ACC112 (cell line): Measurements from ENCODE around the gene CENPB.

Experiments used
- H2AFZ ChIP-seq: fragments of 200-600 bp; sonication (generic); one replicate; pipeline ENCODE4 v1.6.0; 2017; ENCODE audit warnings: antibody characterized with exemption, low read length; ENCODE audit not compliant: unreplicated experiment
- H3K27ac ChIP-seq: fragments of 200-600 bp; sonication (generic); 2 replicates; pipeline ENCODE4 v1.5.1; 2014; ENCODE audit warnings: low read depth, mild to moderate bottlenecking, antibody characterized with exemption, low read length, moderate library complexity
- H3K27me3 ChIP-seq: fragments of 200-600 bp; sonication (generic); 2 replicates; pipeline ENCODE4 v1.6.1; 2014; ENCODE audit warnings: mild to moderate bottlenecking, antibody characterized with exemption, low read length, moderate library complexity, mixed read lengths; ENCODE audit not compliant: insufficient read depth
- H3K36me3 ChIP-seq: fragments of 200-600 bp; sonication (generic); 2 replicates; pipeline ENCODE4 v1.6.1; 2016; ENCODE audit warnings: mild to moderate bottlenecking, antibody characterized with exemption, low read length, moderate library complexity, mixed read lengths; ENCODE audit not compliant: insufficient read depth
- H3K4me1 ChIP-seq: fragments of 200-600 bp; sonication (generic); one replicate; pipeline ENCODE4 v1.6.1; 2016; ENCODE audit warnings: low read length, mixed read lengths; ENCODE audit not compliant: insufficient read depth, unreplicated experiment, control insufficient read depth
- H3K4me3 ChIP-seq: fragments of 200-600 bp; sonication (generic); 2 replicates; pipeline ENCODE4 v1.5.1; 2014; ENCODE audit warnings: mild to moderate bottlenecking, low read depth, low read length
- H3K79me2 ChIP-seq: fragments of 200-600 bp; sonication (generic); one replicate; pipeline ENCODE4 v1.6.0; 2016; ENCODE audit warnings: low read length; ENCODE audit not compliant: control insufficient read depth, unreplicated experiment, insufficient read depth

Gene CENPB

GRCh38 chr20:3819411-3820047 is 33.0 kb upstream of the CENPB start:
- Histone ChIP-seq H3K4me3 (peak overlapping the region; percentile 81), H3K36me3 (peaks cover 6% of the 10 kb centered on the region; the same call in 1 of the 2 replicates), H3K79me2 (peaks cover 4% of the 10 kb centered on the region), H3K27me3 (no peaks in the 10 kb centered on the region), H3K27ac (peak overlapping the region; percentile 89), H2AFZ (peak overlapping the region; percentile 48), H3K4me1 (peaks cover 18% of the 10 kb centered on the region)

- Histone ChIP-seq H3K4me3 (no peak overlapping the region), H3K27ac (peak overlapping the region; percentile 89; the same call in 1 of the 2 replicates), H3K79me2 (peaks cover 4% of the 10 kb centered on the region), H3K4me1 (peaks cover 22% of the 10 kb centered on the region), H3K27me3 (no peaks in the 10 kb centered on the region), H2AFZ (no peak overlapping the region), H3K36me3 (peaks cover 6% of the 10 kb centered on the region; the same call in 1 of the 2 replicates)
Observed at GRCh38 chr20:3818155-3819151, 31.9 kb upstream of the CENPB start.

DNA sequence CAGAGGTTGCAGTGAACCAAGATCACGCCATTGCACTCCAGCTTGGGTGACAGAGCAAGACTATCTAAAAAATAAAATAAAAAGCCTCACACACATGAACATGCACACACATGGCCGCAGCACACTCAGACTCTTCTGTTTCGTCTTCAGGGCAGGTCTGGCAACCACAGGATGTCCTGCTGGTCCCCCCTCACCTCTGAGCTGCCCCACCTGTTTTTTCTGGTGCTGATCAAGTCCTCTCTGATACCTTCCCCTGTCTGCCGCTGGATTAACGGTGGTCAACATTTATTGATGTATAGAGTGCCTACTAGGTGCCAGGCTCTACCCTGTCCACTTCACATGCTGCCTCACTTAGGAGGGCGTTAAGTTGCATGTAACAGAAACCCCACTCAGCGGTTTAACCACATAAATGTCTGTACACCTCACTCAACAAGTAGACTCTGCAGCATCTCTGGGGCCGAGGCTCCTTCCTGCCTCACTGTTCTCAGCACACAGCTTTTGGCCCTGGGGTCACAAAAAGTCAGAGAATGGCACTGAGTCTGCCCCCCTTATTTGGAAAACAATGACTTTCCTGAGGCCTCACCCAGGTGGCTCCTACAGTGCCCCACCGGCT is 29.3 kb upstream of the CENPB start:
- no peaks in the 10 kb centered on the region for H3K36me3 ChIP-seq
- no peak overlapping the region for H3K27ac ChIP-seq
- no peak overlapping the region for H2AFZ ChIP-seq
- H3K4me1 ChIP-seq: peaks cover 38% of the 10 kb centered on the region
- H3K79me2 ChIP-seq: no peaks in the 10 kb centered on the region
- H3K4me3 ChIP-seq: no peak overlapping the region
- H3K27me3 ChIP-seq: no peaks in the 10 kb centered on the region

GRCh38 chr20:3814928-3815495 is 28.5 kb upstream of the CENPB start:
- Histone ChIP-seq H3K27me3 (no peaks in the 10 kb centered on the region), H2AFZ (no peak overlapping the region), H3K4me1 (peaks cover 45% of the 10 kb centered on the region), H3K79me2 (peaks cover 7% of the 10 kb centered on the region), H3K36me3 (no peaks in the 10 kb centered on the region), H3K27ac (no peak overlapping the region), H3K4me3 (no peak overlapping the region)

- Histone ChIP-seq H3K36me3 (no peaks in the 10 kb centered on the region), H3K4me3 (no peak overlapping the region), H3K4me1 (peaks cover 41% of the 10 kb centered on the region), H3K27me3 (no peaks in the 10 kb centered on the region), H3K79me2 (peaks cover 8% of the 10 kb centered on the region), H2AFZ (no peak overlapping the region), H3K27ac (no peak overlapping the region)
Observed at GRCh38 chr20:3813848-3814581, 27.5 kb upstream of the CENPB start.

DNA sequence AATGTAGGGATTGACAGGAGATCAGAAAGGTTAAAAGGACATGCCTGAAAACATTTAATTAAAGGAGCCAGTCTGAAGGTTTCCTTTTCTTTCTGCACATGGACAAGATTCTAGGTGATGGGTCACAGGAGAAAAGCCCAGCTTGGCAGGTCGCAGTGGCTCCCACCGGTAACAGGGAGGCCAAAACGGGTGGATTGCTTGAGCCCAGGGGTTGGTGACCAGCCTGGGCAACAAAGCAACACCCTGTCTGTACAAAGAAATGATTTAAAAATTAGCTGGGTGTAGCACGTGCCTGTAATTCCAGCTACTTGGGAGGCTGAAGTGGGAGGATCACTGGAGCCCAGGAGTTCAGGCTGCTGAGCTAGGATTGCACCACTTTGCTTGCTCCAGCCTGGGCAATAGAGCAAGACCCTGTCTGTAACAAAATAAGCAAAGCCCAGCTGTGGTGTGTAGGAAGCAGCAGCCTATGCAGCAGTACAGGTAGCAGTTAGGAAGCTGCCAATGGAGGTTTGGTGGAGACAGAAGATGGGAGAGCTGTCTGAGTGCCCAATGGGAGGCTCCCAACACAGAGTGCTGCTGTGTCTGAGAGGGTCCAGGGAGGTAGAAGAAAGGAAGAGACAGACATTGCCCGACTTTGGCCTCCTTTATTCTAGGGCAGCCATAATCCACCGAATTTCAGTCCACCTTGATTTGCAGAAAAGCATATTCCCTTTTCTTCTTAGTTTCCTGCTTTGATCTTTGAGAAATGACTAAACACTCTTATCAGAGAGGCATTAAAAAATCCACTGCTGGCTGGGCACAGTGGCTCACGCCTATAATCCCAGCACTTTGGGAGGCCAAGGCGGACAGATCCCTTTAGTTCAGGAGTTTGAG is 26.7 kb upstream of the CENPB start:
- H3K36me3 ChIP-seq: no peaks in the 10 kb centered on the region
- H2AFZ ChIP-seq: no peak overlapping the region
- no peak overlapping the region for H3K4me3 ChIP-seq
- H3K27me3 ChIP-seq: no peaks in the 10 kb centered on the region
- H3K27ac ChIP-seq: peak overlapping the region; percentile 19
- H3K4me1 ChIP-seq: peaks cover 39% of the 10 kb centered on the region
- H3K79me2 ChIP-seq: peaks cover 8% of the 10 kb centered on the region

DNA sequence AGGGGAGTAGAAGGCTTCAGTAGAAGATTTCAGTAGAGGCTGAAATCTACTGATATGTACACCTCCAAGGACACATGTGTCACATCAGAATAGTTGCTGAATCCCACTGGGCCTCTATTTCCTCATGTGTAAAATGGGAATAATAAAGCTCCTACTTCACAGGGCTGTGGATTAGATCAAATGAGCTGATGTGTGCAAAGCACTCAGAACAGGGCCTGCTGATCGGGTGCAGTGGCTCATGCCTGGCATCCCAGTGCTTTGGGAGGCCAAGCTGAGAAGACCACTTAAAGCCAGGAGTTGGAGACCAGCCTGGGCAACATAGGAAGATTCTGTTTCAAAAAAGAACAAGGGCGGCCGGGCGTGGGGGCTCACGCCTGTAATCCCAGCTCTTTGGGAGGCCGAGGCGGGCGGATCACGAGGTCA is 25.7 kb upstream of the CENPB start:
- Histone ChIP-seq H3K27me3 (no peaks in the 10 kb centered on the region), H3K4me1 (peaks cover 46% of the 10 kb centered on the region)

GRCh38 chr20:3811467-3812258 is 25.1 kb upstream of the CENPB start:
- Histone ChIP-seq H3K27me3 (no peaks in the 10 kb centered on the region), H3K27ac (peak overlapping the region; percentile 99), H3K79me2 (peaks cover 8% of the 10 kb centered on the region), H3K36me3 (no peaks in the 10 kb centered on the region), H3K4me3 (peak overlapping the region; percentile 77), H3K4me1 (peaks cover 52% of the 10 kb centered on the region), H2AFZ (no peak overlapping the region)

More for the DNA sequence above, 25.7 kb upstream of the CENPB start:
- Histone ChIP-seq H3K36me3 (no peaks in the 10 kb centered on the region), H3K4me3 (peak overlapping the region; percentile 8; the same call in 1 of the 2 replicates), H3K79me2 (peaks cover 8% of the 10 kb centered on the region), H3K27ac (peak overlapping the region; percentile 99), H2AFZ (no peak overlapping the region)

DNA sequence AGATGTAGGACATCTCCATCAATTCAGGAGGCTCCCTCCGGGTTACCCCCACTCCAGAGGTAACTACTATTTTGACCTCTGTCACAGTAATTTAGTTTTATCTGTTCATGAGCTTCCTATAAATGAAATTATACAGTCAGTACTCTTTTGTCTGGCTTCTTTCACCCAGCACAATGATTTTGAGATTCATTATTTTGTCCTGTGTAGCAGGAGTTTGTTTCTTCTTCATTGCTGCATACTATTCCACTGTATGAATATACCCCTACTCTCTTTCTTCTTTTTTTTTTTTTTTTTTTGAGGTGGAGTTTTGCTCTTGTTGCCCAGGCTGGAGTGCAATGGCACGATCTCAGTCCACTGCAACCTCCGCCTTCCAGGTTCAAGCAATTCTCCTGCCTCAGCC is 22.0 kb upstream of the CENPB start:
- Histone ChIP-seq H3K27me3 (no peaks in the 10 kb centered on the region), H3K36me3 (peaks cover 11% of the 10 kb centered on the region), H3K4me3 (no peak overlapping the region), H3K4me1 (peaks cover 77% of the 10 kb centered on the region), H3K27ac (peak overlapping the region; percentile 97), H2AFZ (no peak overlapping the region), H3K79me2 (peaks cover 8% of the 10 kb centered on the region)
